Stimulated activated CD8-positive, alpha-beta memory T cell treated with anti-CD3 and anti-CD28 coated beads, Interleukin-12 subunit alpha, Interleukin-12 subunit beta, amount 100 ng/mL, for 4 hours (primary cell): ENCODE measurements around the gene SYNJ1.
"Not testable (repeated sequence)": the region's sequence is repeated elsewhere in the genome, so short reads cannot be mapped to it uniquely, and the experiment has no call there.

Source experiments
- DNase-seq: peaks from one replicate; pipeline ENCODE4 v3.0.0-alpha.2; 2020; ENCODE audit warnings: low read depth

Gene SYNJ1

DNA sequence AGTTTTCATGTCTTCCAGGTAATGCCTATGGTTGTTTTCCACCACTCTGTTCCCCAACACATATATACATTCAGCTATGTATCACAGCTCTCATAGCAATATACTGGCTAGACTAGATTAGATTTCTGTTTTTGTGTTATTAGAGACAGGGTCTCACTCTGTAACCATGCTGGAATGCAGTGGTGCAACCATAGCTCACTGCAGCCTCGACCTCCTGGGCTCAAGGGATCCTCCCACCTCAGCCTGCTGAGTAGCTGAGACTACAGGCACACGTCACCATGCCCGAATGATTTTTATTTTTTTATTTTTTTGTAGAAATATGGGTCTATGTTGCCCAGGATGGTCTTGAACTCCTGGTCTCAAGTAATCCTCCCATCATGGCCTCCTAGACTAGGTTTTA is 37.7 kb downstream of the SYNJ1 start:
- no peak for DNase-seq

DNA sequence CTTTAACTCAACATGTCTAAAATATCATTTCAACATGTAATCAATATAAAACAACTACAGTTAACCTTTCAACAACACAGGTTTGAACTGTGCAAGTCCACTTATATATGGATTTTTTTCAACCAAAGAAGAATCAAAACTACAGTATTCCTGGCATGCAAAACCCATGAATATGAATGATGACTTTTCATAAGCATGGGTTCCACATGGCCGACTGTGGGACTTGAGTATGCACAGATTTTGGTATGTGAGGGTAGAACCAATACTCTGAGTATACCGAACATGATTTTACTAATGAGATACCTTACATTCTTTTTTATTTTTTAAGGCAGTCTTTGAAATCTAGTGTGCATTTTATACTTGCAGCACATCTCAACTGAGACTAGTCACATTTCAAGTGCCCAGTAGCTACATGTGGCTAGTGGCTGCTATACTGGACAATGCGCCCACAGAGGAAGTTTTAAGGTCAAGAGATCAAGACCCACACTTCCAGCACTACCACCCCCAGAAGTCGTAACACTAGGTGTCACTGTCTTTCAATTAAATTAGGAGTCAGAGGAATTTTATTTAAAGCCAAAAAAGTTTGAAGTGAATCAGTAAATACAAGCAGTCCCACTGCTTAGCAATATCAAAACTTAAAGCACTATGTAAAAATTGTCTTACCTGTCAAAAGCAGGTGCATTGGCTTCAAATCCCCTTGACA is 40.0 kb downstream of the SYNJ1 start:
- no peak for DNase-seq

DNA sequence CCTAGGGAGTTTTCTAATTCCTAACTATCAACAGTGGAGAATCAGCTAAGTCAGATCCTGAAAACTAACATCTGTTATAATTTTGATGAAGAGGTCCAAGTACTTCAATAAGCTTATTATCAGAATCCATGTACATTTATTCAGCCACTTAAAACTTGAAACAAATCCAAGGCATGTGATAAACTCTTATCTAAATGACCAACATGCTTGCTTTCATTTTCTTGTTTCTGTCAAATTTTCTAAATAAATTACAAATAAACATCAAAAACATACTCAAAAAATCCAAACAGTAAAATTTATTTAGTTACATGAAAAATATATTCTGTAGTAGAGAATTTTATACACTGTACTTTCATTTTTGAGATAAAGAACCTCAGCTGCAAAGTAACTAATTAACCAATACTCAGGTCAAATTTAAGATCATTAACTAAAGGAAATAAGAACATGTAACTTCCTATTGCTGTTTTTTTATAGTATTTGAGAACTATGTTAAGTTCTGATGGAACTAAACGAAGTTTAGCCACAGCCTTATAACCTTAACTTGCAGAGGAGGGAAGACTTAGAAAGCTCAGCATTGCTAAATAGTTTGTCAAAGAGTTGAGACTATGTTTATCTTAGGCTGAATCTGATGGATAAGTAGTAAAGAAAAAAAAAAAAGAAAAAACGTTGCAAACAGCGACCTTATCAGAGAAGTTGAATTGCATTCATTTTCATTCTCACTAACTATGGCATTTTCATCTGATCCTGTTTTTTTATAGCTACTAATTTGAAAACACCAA is 44.9 kb downstream of the SYNJ1 start:
- DNase-seq = no peak

DNA sequence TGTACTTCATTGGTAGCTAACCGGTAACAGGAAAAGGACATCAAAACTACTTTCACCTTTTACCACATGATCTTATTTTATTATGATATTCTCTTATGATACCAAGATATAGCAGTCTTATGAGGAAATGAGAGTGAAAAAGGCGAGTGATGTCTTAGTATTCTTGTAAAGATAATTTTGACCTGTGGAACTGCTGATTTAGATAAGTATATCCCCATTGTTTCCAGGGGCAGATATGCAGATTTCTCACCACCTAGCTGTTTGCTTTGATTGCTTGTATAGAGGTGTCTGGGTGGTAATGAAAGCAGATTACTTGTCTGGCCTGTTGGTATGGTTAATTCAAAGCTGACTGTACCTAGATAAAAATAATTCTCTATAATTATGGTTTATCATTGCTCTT is 53.1 kb downstream of the SYNJ1 start:
- no peak for DNase-seq

DNA sequence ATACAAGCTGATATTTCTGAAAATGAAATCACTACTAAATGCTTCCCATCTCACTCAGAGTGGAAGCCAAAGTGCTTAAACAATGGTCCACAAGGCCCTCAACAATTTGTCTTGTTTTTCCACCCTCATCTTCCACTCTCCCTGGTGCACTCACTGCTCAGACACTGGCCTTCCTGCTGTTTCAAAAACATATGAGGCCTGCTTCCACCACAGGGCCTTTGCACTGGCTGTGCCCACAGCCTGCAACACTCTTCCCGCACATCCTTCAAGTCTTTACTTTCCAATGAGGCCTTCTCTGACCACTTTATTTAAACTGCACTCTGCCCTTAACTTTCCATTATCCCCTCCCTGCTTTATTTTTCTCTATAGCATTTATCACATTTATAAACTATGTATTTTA is 53.8 kb downstream of the SYNJ1 start:
- no peak for DNase-seq

DNA sequence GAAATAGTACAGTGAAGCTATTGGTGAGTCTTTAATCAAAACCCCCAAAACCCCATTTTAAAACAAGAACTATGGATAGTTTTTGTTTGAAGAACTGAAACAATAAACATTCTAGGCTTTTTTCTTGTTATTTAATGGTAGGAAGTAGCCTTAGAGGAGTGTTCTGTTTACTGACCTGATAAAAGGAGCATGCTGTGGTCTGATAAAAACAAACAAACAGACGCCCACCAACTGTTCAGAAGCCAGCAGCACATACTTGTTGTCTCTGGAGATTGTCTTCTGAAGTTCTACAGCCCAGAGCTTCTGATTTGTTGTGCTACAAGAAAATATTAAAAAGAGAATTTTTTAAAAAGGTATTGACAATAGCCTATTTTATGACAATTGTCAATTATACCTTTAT is 61.6 kb downstream of the SYNJ1 start:
- no peak for DNase-seq

DNA sequence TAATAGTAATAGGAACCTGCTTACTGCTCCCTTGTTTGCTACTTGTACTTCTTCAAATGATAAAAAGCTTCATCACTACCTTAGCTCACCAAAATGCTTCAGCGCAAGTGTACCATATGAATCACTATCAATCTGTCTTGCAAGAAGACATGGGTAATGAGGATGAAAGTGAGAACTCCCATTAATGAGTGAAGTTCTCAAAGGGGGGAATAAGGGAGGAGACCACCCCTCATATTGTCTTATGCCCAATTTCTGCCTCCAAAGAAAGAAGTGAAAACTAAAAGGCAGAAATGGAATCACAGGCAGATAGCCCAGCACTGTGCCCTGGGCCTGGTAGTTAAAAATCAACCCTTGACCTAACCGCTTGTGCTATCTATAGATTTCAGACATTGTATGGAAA is 63.7 kb downstream of the SYNJ1 start:
- not testable (repeated sequence) for DNase-seq

DNA sequence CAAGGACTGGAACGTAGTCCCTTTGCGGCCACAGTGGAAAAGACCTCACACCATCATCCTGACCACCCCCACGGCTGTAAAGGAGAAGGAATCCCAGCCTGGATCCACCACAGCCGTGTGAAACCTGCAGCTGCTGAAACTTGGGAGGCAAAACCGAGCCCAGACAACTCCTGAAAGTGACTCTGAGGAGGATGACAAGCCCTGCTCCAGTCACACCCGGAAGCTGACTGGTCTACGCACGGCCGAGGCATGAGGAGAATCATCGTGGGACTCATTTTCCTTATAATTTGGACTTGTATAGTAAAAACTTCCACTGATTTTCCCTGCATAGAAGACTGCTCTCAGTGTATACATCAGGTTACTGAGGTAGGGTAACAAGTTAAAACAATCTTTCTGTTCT is 65.8 kb downstream of the SYNJ1 start:
- DNase-seq = not testable (repeated sequence)

DNA sequence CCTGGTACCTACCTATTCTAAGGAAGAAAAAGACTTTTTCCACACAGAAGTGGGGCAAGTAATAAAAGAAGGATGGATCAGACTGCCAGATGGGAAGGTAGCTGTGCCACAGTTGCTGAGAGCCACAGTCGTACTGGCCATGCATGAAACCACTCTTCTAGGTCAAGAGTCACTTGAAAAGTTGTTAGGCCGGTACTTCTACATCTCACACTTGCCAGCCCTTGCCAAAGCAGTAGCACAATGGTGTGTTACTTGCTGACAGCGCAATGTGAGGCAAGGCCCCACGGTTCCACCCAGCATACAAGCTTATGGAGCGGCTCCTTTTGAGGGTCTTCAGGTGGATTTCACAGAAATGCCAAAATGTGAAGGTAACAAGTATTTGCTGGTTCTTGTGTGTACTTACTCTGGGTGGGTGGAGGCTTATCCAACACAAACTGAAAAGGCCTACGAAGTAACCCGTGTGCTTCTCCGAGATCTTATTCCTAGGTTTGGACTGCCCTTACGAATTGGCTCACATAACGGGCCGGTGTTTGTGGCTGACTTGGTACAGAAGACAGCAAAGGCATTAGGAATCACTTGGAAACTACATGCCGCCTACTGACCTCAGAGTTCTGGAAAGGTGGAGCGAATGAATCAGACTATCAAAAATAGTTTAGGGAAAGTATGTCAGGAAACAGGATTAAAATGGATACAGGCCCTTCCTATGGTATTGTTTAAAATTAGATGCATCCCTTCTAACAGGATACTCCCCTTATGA is 66.6 kb downstream of the SYNJ1 start:
- not testable (repeated sequence) for DNase-seq

DNA sequence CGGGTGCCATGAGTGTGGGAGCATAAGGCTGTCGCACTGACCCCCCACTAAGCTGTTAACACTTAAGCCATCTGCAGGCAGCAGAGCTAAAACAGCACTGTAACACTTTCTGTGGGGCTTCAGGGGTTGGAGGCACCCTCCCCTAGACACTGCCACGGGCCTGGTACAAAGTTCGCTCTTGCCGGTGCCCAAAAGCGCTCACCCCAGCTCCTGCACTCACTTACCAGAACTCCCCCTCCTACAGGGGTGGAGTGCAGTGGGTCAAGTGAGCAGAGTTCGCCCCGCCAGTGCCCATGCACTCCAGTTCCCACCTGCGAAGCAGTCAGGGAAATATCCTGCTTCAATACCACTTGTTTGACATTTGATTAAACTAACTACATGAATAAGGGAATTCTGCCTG is 69.3 kb downstream of the SYNJ1 start:
- DNase-seq = no peak

DNA sequence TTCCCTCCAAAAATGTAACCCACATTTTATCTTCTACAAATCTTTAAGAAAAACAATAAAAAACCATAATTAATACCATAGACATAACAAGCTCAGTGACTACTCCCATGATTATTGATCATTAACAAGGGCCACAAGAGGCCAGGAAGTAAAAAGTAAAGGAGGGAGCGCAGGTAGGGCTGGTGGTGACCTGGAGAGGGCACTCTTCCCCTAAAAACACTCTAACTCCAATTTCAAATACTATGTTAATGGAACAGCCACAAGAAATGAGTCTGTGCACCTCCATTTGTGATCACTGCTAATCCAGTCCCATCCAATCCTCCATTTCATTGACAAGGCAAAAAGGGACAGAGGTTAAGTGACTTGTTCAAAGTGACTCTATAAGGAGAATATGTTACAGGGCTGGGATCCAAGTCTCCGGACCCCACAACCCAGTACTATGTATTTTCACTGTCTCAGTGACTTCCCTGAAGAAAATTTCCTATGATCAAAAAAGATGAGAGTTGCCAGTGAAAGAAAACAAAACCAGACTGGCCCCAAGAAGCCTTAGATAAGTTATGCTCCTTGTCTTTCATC is 74.4 kb downstream of the SYNJ1 start:
- DNase-seq = no peak

DNA sequence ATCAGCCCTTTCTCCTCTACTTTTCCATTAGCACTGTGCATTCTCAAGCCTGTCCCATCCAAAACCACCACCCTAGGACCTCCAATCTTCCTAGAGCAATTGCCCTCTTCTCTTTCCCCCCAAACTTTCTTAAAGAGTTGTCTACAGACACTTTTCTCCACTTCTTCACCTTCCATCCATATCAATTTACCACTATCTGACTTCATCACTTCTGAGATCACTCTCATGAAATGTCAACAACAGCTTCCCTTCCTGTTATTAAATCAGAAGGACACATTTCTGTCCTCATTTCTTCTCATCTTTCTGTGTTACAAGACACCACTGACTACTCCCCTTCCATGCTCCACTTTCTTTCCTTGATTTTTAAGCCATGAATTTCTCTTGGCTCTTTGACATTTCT is 79.6 kb downstream of the SYNJ1 start:
- no peak for DNase-seq

DNA sequence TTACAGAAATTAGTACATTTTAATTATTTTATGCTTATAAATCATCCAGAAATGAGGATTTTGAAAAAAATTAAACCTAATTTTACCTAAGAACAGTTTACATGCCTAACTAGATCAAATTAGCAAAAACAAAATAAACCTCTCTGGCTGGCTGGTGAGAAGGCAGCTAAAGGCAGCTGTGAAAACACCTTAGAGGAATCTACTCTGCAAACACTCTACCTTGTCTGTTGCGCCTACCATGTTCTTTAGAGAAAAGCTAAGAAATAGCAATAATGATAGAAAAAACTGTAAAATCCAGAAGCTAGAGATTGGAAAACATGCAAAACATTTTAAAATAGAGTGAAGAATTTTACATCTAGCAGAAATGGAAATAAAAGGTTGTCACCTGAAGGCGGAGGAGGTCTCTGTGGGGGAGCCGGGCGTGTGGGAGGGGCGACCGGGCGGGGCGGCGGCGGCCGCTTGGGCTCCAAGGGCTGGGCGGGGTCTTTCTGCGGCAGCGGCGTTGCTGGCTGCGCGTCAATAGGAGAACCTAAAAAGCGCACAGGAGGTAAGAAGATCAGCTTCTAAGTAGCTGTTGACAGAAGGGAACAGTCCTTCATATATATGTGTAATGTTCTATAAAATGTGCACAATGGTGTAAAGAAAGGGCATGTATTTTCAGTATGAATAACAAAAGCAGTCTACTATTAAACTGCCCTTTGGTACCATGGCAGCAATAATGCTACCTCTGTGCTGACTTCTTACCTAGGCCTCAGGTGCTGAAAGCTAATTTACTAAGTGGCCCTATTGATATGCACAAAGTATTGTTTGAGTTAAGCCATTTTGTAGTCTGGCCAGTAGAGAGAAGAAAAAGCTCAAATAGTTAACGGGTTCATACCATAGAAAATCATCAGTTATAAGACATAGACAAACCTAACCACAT is 82.3 kb downstream of the SYNJ1 start:
- DNase-seq = no peak

DNA sequence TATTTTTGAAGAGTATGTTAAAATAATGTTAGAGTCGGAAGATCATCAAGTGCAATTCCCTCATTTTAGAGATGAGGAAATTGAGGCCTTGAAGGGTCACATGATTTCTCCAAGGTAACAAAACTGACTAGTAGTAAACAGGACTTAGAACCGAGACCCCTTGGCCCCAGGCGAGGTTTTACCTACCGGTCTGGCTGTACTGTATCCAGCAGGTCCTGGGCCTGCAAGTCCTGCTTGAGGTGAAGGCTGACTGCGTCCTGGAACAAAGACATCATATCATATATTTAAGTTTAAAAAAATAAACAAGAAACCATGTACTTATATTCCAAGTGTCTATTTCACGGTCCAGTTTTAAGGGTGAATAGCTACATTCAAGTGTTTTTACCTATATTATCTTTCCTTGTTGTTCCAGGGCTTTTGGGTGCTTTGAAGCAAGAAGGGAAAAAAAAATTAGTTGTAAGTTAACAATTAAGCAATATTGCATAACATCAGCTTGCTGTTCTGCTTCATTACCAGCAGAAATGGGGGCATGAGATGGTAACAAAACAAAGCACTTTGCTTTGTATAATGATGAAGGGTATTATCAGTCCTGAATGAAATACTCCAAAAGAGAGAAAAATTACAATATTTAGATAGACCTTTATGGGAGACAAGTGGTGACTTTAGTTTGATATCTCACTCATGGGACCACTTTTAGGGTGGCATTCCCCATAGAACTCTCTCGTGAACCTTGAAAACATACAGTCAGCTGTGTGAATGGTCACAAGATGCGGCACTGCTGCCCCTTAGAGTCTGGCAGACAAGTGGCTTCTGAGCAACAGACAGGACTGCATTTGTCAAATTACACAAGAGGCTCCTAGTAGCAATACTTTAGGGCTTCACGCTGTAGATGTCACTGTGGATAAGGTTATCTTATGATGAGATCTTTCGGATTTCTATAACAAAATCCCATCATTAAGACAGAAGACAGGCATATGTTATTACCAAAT is 85.8 kb downstream of the SYNJ1 start:
- no peak for DNase-seq

DNA sequence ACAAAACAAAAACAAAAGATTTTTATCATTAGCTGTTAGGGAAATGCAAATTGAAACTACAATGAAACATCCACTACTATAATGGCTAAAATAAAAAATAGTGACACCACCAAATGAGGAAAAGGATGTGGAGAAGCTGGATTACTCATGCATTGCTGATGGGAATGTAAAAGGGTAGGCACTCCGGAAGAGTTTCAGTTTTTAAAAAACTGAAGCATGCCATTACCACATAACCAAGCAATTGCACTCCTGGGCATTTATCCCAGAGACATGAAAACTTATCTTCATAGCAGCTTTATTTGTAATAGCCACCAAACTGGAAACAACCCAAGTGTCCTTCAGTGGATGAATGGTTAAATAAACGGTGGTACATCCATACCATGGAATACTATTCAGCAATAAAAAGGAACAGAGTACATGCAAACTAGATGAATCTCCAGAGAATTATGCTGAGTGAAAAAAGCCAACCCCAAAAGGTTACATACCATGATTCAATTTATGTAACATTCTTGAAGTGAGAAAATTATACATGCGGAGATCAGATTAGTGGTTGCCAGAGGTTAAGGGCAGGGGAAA is 101.1 kb downstream of the SYNJ1 start:
- DNase-seq = no peak

DNA sequence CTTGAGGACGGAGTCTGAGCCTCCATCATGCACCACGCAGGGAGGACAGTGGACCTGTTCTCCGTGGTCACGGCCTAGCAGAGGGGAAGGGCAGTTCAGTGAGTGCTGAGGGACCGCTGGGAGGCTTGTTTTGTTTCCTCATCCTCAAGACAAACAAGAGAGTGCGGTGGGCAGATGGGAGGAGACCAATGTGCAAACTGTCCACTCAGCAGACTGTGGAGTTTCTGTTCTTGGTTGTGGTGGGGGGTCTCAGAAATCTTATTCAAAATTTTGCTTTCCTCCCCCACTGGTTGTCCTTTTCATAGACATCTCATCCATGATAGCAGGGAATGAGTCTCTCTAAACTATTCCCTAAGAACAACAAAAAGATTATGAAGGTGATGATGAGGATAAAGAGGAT is 109.6 kb downstream of the SYNJ1 start:
- DNase-seq = not testable (repeated sequence)

DNA sequence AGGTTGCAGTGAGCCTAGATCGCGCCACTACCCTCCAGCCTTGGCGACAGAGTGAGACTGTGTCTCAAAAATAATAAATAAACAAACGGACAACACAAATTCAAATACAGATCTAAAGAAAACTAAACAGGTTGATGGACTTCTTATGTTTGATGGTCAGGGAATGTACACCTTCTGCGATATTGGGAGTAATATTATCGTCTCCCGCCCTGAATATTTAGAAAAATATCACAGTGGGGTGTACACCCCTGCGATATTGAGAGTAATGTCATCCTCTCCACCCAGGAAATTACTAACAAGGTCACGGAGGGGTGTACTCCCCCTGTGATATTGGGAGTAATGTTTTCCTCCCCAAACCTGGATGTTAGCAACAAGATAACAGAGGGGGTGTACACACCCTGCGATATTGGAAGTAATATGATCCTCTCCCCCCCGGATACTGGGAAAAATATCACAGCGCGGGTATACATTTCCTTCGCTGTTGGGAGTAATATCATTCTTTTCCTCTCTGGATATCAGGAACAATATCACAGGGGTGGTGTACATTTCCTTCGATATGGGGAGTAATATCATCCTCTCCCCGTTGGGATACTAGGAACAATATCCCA is 114.3 kb downstream of the SYNJ1 start:
- DNase-seq = no peak

DNA sequence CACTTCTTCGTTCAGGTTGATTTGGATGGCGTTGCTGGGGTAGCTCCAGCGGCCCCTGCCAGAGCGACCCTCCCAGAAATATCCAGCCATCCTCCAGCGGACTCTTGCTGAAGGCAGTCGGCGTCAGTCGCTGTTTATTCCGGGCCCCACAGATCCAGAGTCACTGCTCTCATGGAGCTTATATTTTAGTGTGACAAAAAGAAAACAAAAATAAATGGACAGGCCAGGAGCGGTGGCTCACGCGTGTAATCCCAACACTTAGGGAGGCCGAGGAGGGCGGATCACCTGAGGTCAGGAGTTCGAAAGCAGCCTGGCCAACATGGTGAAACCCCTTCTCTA is 114.8 kb downstream of the SYNJ1 start:
- DNase-seq = no peak
